ENCODE results near the gene KCNE4.

- TF ChIP-seq, protein P1, sequence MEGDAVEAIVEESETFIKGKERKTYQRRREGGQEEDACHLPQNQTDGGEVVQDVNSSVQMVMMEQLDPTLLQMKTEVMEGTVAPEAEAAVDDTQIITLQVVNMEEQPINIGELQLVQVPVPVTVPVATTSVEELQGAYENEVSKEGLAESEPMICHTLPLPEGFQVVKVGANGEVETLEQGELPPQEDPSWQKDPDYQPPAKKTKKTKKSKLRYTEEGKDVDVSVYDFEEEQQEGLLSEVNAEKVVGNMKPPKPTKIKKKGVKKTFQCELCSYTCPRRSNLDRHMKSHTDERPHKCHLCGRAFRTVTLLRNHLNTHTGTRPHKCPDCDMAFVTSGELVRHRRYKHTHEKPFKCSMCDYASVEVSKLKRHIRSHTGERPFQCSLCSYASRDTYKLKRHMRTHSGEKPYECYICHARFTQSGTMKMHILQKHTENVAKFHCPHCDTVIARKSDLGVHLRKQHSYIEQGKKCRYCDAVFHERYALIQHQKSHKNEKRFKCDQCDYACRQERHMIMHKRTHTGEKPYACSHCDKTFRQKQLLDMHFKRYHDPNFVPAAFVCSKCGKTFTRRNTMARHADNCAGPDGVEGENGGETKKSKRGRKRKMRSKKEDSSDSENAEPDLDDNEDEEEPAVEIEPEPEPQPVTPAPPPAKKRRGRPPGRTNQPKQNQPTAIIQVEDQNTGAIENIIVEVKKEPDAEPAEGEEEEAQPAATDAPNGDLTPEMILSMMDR (IDR thresholded peaks at IDR 0.05; ENCODE audit: poor library complexity, severe bottlenecking) = no peak
- TF ChIP-seq MXI1 (conservative IDR thresholded peaks at IDR 0.05; ENCODE audit: poor library complexity, severe bottlenecking) (no peak), SMC3 (conservative IDR thresholded peaks at IDR 0.05; ENCODE audit: poor library complexity) (no peak), POLR2AphosphoS5 (IDR thresholded peaks at IDR 0.05) (no peak), TAF1 (IDR thresholded peaks at IDR 0.05; ENCODE audit: low read depth) (no peak)
Measured at GRCh38 chr2:223040527-223040926, 11.5 kb upstream of the KCNE4 start.
